ENCODE measurements around the gene PPP1R9B.
A peak's percentile ranks its signal among the peaks of the same experiment; 100 is the strongest.

Gene PPP1R9B

GRCh38 chr17:50151041-50151936 is 812 bp upstream of the PPP1R9B start:
- peak; percentile 70 for ATAC-seq
- TF ChIP-seq ZNF70 (CRISPR knock-in tag; IDR thresholded peaks at IDR 0.05) (peak; percentile 75; the same call in 1 of the 2 replicates), ISL1 (CRISPR knock-in tag; IDR thresholded peaks at IDR 0.05) (no peak), TOX (CRISPR knock-in tag; IDR thresholded peaks at IDR 0.05; ENCODE audit: borderline replicate concordance) (no peak), GLIS3 (CRISPR knock-in tag; IDR thresholded peaks at IDR 0.05) (no peak), ZFP3 (CRISPR knock-in tag; IDR thresholded peaks at IDR 0.05) (no peak), ZFP30 (CRISPR knock-in tag; IDR thresholded peaks at IDR 0.05) (no peak)
- TF ChIP-seq, protein P1, sequence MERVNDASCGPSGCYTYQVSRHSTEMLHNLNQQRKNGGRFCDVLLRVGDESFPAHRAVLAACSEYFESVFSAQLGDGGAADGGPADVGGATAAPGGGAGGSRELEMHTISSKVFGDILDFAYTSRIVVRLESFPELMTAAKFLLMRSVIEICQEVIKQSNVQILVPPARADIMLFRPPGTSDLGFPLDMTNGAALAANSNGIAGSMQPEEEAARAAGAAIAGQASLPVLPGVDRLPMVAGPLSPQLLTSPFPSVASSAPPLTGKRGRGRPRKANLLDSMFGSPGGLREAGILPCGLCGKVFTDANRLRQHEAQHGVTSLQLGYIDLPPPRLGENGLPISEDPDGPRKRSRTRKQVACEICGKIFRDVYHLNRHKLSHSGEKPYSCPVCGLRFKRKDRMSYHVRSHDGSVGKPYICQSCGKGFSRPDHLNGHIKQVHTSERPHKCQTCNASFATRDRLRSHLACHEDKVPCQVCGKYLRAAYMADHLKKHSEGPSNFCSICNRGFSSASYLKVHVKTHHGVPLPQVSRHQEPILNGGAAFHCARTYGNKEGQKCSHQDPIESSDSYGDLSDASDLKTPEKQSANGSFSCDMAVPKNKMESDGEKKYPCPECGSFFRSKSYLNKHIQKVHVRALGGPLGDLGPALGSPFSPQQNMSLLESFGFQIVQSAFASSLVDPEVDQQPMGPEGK (CRISPR knock-in tag; IDR thresholded peaks at IDR 0.05; ENCODE audit: borderline replicate concordance), result peak; percentile 83; the same call in 1 of the 2 replicates
- TF ChIP-seq, protein P2, sequence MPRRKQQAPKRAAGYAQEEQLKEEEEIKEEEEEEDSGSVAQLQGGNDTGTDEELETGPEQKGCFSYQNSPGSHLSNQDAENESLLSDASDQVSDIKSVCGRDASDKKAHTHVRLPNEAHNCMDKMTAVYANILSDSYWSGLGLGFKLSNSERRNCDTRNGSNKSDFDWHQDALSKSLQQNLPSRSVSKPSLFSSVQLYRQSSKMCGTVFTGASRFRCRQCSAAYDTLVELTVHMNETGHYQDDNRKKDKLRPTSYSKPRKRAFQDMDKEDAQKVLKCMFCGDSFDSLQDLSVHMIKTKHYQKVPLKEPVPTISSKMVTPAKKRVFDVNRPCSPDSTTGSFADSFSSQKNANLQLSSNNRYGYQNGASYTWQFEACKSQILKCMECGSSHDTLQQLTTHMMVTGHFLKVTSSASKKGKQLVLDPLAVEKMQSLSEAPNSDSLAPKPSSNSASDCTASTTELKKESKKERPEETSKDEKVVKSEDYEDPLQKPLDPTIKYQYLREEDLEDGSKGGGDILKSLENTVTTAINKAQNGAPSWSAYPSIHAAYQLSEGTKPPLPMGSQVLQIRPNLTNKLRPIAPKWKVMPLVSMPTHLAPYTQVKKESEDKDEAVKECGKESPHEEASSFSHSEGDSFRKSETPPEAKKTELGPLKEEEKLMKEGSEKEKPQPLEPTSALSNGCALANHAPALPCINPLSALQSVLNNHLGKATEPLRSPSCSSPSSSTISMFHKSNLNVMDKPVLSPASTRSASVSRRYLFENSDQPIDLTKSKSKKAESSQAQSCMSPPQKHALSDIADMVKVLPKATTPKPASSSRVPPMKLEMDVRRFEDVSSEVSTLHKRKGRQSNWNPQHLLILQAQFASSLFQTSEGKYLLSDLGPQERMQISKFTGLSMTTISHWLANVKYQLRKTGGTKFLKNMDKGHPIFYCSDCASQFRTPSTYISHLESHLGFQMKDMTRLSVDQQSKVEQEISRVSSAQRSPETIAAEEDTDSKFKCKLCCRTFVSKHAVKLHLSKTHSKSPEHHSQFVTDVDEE (CRISPR knock-in tag; IDR thresholded peaks at IDR 0.05), result 0 out of 2 replicates have a peak, but pooled peaks have one; percentile 17

DNA sequence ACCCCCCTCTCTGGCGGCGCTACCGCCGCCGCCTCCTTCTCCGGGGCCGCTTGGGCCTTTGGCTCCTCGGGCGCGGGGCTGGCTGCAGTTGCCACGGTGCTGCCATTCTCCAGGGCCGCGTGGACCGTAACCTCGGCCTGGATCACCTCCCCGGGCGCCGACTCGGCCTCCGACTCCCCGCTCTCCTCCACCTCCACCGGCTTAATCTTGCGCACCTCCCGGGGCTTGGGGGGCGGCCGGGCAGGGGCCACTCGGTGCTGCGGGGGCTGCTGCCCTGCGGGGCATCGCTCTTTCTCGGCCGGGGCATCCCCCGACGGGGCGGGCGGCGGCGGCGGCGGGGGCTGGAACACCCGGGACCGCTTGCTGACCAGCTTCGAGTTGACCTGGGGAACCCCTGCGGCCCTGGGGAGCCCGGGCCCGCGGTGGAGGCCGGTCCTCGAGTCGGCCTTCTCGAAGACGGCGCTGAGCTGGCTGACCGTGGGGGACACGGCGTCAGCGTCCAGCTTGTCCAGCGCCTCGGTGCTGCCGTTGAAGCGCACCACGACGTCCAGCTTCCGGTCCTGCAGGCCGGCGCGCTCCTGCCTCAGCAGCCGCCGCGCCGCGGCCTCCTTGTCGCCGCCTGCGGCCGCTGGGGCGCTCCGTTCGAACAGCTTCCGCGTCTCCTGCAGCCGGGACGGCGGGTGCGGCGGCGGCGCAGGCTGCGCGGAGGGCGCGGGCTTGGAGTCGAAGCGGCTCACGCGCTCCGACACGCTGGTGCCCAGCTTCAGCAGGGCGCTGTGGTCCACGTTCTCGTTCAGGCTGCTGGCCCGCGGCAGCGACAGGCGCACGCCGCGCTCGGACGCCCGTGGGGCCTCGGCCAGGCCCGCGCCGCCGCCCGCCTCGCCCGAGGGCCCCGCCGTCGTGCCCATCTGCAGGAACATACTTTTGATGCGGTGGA is 792 bp downstream of the PPP1R9B start:
- TF ChIP-seq ZNF8 (CRISPR knock-in tag; IDR thresholded peaks at IDR 0.05), result no peak
- TF ChIP-seq GLIS3 (CRISPR knock-in tag; IDR thresholded peaks at IDR 0.05), result no peak
- TF ChIP-seq, protein P2 (CRISPR knock-in tag; IDR thresholded peaks at IDR 0.05), result 0 out of 2 replicates have a peak, but pooled peaks have one; percentile 11
- ATAC-seq, result no peak

DNA sequence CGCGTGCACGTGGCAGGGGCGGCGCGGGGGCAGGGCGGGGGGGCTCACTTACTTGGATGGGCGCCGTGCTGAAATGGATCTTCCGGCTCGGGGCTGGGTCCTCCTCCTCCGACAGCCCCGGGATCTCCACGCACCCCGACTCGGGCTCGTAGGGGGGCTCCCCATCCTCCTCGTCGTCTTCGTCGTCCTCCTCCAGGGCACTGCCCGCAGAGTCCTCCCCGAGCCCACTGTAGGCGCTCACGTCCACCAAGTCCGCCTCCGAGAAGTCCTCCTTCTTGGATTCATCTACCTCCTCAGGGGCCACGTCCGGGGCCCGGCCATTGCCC is 1.4 kb downstream of the PPP1R9B start:
- no peak for ATAC-seq
- TF ChIP-seq POU6F1 (CRISPR knock-in tag; IDR thresholded peaks at IDR 0.05; ENCODE audit: borderline replicate concordance, low read depth) (no peak), PPARA (CRISPR knock-in tag; IDR thresholded peaks at IDR 0.05; ENCODE audit: borderline replicate concordance) (no peak)

GRCh38 chr17:50148226-50149090 is 2.0 kb downstream of the PPP1R9B start:
- peak; percentile 36 for ATAC-seq
- TF ChIP-seq SNAI2 (CRISPR knock-in tag; IDR thresholded peaks at IDR 0.05) (no peak), ISL1 (CRISPR knock-in tag; IDR thresholded peaks at IDR 0.05) (no peak), CREB5 (CRISPR knock-in tag; IDR thresholded peaks at IDR 0.05; ENCODE audit: low read depth) (no peak), CSDC2 (CRISPR knock-in tag; IDR thresholded peaks at IDR 0.05) (no peak), ZC3H10 (CRISPR knock-in tag; IDR thresholded peaks at IDR 0.05) (no peak), GLIS3 (CRISPR knock-in tag; IDR thresholded peaks at IDR 0.05) (no peak)
- TF ChIP-seq, protein P1 (CRISPR knock-in tag; IDR thresholded peaks at IDR 0.05; ENCODE audit: borderline replicate concordance), result peak; percentile 7; the same call in 1 of the 2 replicates

All from SK-N-SH treated with all-trans-retinoic acid at 6 μM for 48 hours (cell line).